Neutrophil (primary cell): ENCODE measurements around the gene CNTNAP5.

Source experiments
- H3K27ac ChIP-seq: fragments of 200-600 bp; sonication (generic); 2 replicates; pipeline ENCODE4 v1.5.1; 2016; ENCODE audit warnings: mild to moderate bottlenecking, moderate library complexity
- H3K27me3 ChIP-seq: fragments of 200-600 bp; sonication (generic); 2 replicates; pipeline ENCODE4 v1.6.0; 2016; ENCODE audit warnings: mild to moderate bottlenecking
- H3K36me3 ChIP-seq: fragments of 200-600 bp; sonication (generic); 2 replicates; pipeline ENCODE4 v1.5.1; 2017
- H3K4me1 ChIP-seq, 2 experiments: fragments of 200-600 bp in 1 of 2; sonication (generic) in 1 of 2; 1 replicate in 1 of 2; 2 replicates in 1 of 2; pipeline versions ENCODE4 v1.5.1 to v1.6.1; 2013 to 2016; ENCODE audit warnings: low read depth in 1 of 2, low read length in 1 of 2, mild to moderate bottlenecking in 1 of 2, moderate library complexity in 1 of 2; ENCODE audit not compliant: control insufficient read depth in 1 of 2, insufficient read depth in 1 of 2
- H3K4me3 ChIP-seq, 2 experiments: fragments of 200-600 bp in 1 of 2; sonication (generic) in 1 of 2; 1 replicate in 1 of 2; 2 replicates in 1 of 2; pipeline ENCODE4 v1.5.1; 2013 to 2016; ENCODE audit warnings: low read depth in 1 of 2, low read length in 1 of 2, mild to moderate bottlenecking in 1 of 2, moderate library complexity in 1 of 2
- H3K9me3 ChIP-seq: fragments of 200-600 bp; sonication (generic); 2 replicates; pipeline ENCODE4 v1.5.1; 2016
- CTCF ChIP-seq: fragments of 200-600 bp; sonication (generic); IDR thresholded peaks from 2 replicates; pipeline ENCODE4 v1.5.1; 2016; ENCODE audit warnings: antibody characterized with exemption

Gene CNTNAP5

GRCh38 chr2:124558277-124558905 is 533.3 kb downstream of the CNTNAP5 start:
- Histone ChIP-seq H3K36me3 (no peaks in the 10 kb centered on the region), H3K9me3 (no peaks in the 10 kb centered on the region), H3K27me3 (no peaks in the 10 kb centered on the region), H3K27ac (no peak overlapping the region), H3K4me3 (no peak overlapping the region), H3K4me1 (no peaks in the 10 kb centered on the region)
- no peak for TF ChIP-seq CTCF

- no peak overlapping the region for H3K4me3 ChIP-seq
- no peaks in the 10 kb centered on the region for H3K9me3 ChIP-seq
- H3K27me3 ChIP-seq = no peaks in the 10 kb centered on the region
- no peak overlapping the region for H3K27ac ChIP-seq
- no peaks in the 10 kb centered on the region for H3K36me3 ChIP-seq
- TF ChIP-seq CTCF = no peak
- no peaks in the 10 kb centered on the region for H3K4me1 ChIP-seq
These were observed 534.1 kb downstream of the CNTNAP5 start for GRCh38 chr2:124559236-124559635.

GRCh38 chr2:124560592-124561112 is 535.6 kb downstream of the CNTNAP5 start:
- Histone ChIP-seq H3K4me3 (no peak overlapping the region), H3K27me3 (no peaks in the 10 kb centered on the region), H3K9me3 (no peaks in the 10 kb centered on the region), H3K4me1 (no peaks in the 10 kb centered on the region), H3K27ac (no peak overlapping the region), H3K36me3 (no peaks in the 10 kb centered on the region)
- no peak for TF ChIP-seq CTCF

- no peaks in the 10 kb centered on the region for H3K27me3 ChIP-seq
These were observed 536.4 kb downstream of the CNTNAP5 start for GRCh38 chr2:124561486-124561885.

GRCh38 chr2:124563426-124563825 is 538.3 kb downstream of the CNTNAP5 start:
- Histone ChIP-seq H3K36me3 (no peaks in the 10 kb centered on the region), H3K9me3 (no peaks in the 10 kb centered on the region), H3K4me3 (no peak overlapping the region), H3K4me1 (no peaks in the 10 kb centered on the region), H3K27me3 (no peaks in the 10 kb centered on the region), H3K27ac (no peak overlapping the region)
- no peak for TF ChIP-seq CTCF

More at GRCh38 chr2:124561486-124561885, 536.4 kb downstream of the CNTNAP5 start:
- H3K36me3 ChIP-seq = no peaks in the 10 kb centered on the region
- no peak overlapping the region for H3K27ac ChIP-seq
- no peaks in the 10 kb centered on the region for H3K4me1 ChIP-seq
- H3K4me3 ChIP-seq = no peak overlapping the region
- TF ChIP-seq CTCF = no peak
- H3K9me3 ChIP-seq = no peaks in the 10 kb centered on the region
